NCI-H2196 treated with DMSO at 0.1 percent for 48 hours (cell line): ENCODE data around the gene LILRA2.
"Not testable (repeated sequence)": the region's sequence is repeated elsewhere in the genome, so short reads cannot be mapped to it uniquely, and the experiment has no call there.

Source experiments
- DNase-seq: peaks from one replicate; lab custom pipeline; 2025; ENCODE audit not compliant: unreplicated experiment; lab: John Stamatoyannopoulos, UW

The LILRA2 gene

DNA sequence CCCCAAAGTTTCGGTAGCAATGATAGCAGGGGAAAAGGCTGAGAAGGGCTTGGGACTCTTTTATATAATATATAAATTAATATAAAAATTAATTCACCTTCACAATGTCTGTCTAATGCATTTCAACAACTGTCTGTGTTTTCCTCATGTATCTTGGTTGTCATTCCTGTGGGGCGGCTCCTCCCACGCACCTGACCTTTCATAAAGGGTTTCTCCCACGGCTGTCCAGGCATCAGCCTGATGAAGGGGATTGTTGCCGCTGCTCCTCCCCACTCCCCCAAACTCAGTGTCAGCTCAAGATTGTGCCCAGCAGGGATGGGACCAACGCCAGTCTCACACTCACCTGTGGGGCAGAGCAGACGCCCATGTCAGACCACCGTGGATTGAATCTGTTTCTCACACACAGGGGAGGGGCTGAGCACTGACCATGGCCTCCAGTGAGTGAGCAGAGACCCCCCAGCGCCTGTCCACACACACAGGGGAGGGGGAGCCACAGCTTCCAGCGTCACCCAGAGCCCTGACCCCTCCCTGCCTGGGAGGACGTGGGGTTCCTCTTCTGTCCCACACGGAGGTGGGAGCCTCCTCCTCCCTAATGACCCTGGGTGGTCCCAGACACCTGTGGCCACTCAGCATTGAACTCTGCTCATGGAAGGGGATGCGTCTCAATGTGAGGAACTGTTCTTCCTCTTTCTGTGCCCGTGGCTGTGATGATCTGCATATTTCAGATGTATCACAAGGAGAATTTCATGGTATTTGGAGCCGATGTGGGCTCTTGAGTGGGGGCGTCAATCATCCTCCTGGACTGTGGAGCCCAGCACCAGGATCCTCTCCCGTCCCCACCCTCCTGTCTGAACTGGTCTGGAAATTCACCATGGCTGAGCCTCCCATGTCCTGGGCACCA is 1.6 kb upstream of the LILRA2 start:
- DNase-seq = not testable (repeated sequence)

DNA sequence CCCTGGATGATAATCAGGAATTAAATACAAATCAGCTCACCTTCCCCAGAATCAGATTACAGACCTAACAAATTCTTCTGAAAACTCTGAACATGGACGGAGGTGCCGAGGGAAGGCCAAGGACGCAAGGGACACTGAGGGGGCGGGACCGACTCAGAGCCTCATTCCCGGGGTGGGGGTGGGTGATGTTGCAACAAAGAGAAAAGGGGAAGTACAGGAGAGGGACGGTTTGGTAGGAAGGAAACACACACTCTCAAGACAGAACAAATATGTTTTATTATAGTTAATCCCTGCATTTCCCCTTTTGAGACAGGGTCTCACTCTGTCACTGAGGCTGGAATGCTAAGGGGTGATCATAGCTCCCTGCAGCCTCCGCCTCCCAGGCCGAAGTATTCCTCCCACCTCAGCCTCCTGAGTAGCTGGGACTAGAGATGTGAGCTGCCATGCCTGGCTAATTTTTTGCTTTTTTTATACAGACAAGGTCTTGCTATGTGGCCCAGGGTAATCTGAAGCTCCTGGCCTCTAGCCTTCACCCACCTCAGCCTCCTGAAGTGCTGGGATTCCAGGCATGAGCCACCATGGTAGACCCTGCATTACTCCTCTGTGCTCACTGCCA is 786 bp upstream of the LILRA2 start:
- no peak for DNase-seq

DNA sequence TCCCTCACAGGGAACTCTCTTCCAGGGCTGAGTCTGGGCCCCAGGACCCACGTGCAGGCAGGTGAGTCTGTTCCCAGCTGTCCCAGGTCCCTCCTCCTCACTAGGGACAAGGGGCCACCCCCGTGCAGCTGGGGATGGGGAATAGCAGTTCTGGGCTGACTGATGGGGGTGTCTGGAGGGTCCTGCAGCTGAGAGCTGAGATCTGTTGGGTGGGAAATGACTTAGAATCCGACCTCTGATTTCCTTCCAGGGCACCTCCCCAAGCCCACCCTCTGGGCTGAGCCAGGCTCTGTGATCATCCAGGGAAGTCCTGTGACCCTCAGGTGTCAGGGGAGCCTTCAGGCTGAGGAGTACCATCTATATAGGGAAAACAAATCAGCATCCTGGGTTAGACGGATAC is 461 bp downstream of the LILRA2 start:
- DNase-seq = no peak

DNA sequence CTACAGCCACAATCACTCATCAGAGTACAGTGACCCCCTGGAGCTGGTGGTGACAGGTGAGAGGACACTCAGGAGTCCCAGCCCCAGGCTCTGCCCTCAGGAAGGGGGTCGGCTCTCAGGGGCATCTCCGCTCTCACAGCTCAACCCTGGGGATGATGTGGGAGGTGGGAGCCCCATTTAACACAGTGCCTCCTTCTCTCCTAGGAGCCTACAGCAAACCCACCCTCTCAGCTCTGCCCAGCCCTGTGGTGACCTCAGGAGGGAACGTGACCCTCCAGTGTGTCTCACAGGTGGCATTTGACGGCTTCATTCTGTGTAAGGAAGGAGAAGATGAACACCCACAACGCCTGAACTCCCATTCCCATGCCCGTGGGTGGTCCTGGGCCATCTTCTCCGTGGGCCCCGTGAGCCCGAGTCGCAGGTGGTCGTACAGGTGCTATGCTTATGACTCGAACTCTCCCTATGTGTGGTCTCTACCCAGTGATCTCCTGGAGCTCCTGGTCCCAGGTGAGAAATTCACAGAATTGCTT is 1.0 kb downstream of the LILRA2 start:
- DNase-seq = no peak

DNA sequence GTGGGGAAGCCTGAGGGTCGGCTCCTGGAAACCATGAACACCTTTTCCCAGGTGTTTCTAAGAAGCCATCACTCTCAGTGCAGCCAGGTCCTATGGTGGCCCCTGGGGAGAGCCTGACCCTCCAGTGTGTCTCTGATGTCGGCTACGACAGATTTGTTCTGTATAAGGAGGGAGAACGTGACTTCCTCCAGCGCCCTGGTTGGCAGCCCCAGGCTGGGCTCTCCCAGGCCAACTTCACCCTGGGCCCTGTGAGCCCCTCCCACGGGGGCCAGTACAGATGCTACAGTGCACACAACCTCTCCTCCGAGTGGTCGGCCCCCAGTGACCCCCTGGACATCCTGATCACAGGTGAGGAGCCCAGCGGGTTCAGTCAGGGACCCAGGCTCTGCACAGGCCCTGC is 1.6 kb downstream of the LILRA2 start:
- not testable (repeated sequence) for DNase-seq

DNA sequence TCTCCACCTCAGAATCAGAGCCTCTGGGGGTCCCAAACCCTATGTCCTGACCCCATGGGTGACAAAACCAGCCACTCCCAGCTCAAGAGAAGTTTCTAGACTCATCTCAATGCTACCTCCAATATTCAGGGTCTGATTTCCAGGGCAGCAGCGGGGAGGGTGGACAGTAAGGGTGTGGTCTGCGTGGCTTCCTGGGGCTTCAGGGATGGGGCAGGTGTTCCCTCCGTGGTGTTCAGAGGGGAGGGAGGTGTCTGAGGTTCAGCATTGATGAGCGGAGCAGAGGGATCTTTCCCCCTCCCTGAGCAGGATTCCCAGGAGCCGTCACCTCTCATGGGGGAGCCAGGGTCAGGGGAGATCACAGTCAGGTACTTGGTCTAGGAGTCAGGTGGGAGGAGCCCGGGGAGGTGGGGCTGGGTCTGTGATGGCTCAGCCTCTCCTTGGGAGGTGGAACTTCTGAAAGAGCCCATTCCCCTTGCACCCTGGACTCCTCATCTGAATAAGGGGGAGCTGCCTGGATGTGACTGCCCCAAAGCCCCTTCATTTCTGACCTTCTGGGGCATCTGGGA is 2.9 kb downstream of the LILRA2 start:
- DNase-seq = no peak

DNA sequence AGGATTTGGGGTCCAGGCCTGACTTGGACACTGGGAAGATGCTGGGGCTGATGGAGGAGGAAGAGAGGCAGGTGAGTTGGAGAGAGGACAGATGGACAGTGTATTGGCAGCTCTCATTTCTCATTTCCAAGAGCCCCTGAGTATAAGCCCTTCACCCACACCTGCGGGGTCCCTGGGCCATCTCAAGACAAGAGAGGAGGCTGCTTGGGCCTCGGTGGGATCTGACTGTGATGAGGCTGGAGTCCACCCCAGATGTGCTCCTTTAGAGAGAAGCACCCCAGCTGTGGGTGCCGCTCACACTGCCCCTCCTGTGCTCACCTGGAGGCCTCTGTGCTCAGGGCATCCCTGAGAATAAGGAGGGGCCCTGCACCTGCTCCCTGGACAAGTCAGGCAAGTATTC is 3.7 kb downstream of the LILRA2 start:
- no peak for DNase-seq

DNA sequence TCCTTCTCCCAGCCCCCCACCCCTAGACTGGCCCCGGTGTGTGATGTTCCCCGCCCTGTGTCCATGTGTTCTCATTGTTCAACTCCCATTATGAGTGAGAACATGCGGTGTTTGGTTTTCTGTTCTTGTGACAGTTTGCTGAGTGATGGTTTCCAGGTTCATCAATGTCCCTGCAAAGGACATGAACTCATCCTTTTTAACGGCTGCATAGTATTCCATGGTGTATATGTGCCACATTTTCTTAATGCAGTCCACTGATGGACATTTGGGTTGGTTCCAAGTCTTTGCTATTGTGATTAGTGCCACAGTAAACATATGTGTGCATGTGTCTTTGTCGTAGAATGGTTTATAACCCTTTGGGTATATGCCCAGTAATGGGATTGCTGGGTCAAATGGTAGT is 4.7 kb downstream of the LILRA2 start:
- not testable (repeated sequence) for DNase-seq

DNA sequence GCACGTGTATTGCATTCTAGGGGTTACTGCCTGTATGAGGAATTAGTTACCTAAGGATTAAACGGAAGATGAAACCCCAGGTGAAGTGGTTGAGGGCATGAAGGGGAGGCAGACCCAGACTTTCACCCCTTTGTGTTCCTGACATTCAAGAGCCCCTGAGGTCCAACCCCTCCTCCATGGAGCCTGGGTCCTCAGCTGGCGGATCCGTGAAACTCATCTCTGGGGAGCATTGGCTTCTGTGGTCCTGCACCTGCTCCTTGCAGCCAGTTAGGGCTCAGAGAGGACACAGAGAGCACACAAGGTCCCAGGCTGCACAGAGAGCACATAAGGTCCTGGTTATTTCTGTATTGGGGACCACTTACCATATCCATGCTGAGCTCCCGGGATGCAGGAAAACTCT is 12.8 kb downstream of the LILRA2 start:
- DNase-seq = no peak

DNA sequence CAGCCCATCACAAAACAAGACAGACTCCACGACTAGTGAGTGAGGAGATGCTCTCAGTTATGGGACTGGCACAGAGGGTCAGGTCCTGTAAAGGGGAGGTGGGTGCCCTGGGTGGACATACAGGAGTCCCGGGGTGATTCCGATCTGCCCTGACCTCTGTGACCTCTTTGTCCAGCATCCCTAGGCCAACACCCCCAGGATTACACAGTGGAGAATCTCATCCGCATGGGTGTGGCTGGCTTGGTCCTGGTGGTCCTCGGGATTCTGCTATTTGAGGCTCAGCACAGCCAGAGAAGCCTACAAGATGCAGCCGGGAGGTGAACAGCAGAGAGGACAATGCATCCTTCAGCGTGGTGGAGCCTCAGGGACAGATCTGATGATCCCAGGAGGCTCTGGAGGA is 13.4 kb downstream of the LILRA2 start:
- DNase-seq = no peak

DNA sequence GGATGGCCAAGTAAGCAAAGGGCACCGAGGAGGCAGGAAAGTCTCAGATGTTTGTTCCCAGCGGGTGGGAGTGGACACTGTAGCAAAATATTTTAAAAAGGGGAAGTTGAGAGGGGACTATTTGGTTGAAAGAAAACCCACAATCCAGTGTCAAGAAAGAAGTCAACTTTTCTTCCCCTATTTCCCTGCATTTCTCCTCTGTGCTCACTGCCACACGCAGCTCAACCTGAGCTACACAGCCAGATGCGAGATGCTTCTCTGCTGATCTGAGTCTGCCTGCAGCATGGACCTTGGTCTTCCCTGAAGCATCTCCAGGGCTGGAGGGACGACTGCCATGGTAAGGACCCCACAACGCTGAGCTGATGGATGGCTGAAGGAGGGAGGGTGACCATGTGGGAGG is 19.9 kb downstream of the LILRA2 start, which contains the start of gene LILRA1:
Gene LILRA1 (plus strand): TSS at position 188 of the 400 bp plus-strand sequence. CDS start 613 bp downstream, outside the sequence.
- DNase-seq = not testable (repeated sequence)

DNA sequence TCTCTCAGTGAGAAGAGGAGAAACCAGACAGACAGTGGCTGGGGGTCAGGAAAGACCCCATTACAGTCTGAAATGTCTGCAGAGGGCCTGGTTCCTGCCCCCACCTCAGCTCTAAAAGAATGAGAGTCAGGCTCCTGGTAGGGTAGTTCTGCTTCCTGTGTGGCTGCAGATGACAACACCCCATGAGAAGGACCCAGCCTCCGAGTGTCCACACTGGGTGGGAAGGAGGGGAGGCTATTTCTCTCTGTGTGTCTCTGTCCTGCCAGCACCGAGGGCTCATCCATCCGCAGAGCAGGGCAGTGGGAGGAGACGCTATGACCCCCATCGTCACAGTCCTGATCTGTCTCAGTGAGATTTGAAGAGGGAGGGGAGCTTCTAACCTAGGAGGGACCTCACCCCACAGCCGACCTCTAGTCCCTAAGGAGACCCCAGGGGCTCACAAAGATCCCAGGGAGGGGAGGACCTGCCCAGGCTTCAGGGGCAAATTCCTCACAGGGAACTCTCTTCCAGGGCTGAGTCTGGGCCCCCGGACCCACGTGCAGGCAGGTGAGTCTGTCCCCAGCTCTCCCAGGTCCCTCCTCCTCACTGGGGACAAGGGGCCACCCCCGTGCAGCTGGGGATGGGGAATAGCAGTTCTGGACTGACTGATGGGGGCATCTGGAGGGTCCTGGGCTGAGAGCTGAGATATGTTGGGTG is 20.5 kb downstream of the LILRA2 start:
- DNase-seq = not testable (repeated sequence)

DNA sequence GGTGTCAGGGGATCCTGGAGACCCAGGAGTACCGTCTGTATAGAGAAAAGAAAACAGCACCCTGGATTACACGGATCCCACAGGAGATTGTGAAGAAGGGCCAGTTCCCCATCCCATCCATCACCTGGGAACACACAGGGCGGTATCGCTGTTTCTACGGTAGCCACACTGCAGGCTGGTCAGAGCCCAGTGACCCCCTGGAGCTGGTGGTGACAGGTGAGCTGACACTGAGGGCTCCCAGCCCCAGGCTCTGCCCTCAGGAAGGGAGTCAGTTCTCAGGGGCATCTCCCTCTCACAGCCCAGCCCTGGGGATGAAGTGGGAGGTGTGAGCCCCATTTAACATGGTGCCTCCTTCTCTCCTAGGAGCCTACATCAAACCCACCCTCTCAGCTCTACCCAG is 21.1 kb downstream of the LILRA2 start:
- no peak for DNase-seq

DNA sequence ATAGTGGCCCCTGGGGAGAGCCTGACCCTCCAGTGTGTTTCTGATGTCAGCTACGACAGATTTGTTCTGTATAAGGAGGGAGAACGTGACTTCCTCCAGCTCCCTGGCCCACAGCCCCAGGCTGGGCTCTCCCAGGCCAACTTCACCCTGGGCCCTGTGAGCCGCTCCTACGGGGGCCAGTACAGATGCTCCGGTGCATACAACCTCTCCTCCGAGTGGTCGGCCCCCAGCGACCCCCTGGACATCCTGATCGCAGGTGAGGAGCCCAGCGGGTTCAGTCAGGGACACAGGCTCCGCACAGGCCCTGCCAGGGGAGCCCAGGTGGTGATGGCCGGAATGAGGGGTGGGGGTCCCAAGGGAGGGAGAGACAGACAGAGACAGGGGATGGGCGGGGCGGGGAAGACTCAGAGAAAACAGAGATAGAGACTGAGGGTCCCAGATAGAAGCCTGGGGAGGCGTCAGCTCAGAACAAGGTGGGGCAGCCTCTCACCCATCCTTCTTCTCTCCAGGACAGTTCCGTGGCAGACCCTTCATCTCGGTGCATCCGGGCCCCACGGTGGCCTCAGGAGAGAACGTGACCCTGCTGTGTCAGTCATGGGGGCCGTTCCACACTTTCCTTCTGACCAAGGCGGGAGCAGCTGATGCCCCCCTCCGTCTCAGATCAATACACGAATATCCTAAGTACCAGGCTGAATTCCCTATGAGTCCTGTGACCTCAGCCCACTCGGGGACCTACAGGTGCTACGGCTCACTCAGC is 22.3 kb downstream of the LILRA2 start:
- not testable (repeated sequence) for DNase-seq

DNA sequence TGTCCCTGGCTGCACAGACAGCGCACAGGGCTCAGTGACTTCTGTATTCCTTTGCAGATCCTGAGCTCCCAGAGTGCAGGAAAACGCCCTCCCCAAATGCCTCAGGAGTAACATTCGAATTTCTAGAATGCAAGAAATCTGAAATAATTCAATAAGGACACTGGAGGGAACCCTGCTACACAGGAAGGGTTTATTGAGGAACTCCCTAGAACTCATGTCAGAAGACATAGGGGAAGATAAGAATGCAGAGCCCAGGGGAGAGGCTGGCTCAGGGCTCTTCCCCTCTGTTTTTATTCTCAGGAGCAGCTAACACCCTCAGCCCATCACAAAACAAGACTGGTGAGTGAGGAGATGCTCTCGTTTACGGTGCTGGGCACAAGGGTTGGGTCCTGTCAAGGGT is 26.6 kb downstream of the LILRA2 start:
- no peak for DNase-seq

DNA sequence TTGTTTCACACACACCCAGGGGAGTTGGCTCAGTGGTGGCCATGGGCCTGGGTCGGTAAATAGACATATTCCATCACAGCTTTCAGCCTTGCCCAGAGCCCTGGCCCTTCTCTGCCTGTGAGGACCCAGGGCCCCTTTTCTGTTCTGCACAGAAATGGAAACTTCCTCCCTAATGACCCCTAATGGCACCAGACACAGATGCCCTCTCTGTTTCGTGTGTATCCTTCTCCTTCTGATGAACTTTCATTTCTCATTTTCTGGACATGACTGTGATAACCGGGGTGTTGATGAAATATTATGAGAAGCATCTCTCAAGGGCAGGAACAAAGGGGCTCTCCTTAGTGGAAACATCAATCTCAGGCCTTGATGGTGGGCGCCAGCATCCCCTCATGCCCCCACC is 32.6 kb downstream of the LILRA2 start:
- no peak for DNase-seq

DNA sequence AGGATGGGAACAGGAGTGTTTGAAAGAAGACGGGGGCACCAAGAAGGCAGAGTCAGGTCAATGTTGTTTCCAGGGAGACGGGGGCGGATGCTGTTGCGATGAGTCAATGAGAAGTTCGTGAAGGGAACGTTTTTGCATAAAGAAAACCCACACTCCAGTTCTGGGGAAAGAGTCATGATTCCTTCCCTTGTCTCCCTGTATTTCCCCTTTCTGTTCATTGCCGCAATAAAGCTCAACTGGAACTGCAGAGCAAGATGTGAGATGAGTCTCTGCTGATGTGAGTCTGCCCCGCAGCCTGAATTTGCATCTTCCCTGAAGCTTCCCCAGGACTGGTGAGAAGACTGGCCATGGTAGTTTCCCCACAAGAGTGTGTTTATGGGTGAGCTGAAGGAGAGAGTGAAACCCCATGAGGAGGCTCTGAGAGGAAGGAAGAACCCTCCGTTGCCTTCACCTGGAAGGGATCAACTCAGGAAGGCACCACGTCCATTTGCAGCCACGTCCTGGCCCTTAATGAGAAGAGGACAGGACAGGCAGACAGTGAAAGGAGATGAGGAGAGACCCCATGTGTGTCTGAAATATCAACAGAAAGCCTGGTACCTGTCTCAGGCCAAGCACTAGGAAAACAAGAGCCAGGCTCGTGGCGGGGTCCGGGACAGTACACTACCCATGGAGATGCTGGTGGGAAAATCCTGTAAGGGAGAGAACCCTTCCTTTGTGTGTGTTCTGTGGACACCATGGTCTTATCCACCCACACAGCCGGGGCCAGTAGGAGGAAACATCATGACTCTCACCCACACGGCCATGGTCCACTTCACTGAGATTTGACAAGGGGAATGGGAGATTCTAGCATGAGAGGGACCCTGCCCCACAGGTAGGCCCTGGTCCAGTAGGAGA is 33.5 kb downstream of the LILRA2 start:
- no peak for DNase-seq

DNA sequence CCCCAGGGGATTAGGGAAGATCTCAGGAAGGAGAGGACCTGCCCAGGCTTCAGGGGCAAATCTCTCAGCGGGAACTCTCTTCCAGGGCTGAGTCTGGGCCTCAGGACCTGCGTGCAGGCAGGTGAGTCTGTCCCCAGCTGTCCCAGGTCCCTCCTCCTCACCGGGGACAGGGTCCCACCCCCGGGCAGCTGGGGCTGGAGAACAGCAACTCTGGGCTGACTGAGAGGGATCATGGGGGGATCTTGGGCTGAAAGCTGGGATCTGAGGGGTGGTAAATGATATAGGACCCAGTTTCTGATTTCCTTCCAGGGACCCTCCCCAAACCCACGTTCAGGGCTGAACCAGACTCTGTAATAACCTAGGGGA is 34.2 kb downstream of the LILRA2 start:
- no peak for DNase-seq

DNA sequence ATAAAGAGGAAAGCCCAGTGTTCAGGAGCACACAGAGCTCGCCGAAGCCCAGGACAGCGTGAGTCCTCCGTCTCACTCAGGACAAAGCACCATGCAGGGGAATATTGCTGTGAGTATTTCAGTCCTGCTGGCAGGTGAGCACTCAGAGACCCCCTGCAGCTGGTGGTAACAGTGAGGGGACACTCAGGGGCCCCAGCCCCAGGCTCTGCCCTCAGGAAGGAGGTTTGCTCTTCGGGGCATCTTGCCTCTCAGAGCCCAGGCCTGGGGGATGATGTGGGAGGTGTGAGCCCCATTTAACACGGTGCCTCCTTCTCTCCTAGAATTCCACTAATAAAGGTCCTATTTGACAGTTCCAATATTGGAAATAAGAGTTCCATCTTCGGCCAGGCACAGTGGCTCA is 34.6 kb downstream of the LILRA2 start:
- no peak for DNase-seq

DNA sequence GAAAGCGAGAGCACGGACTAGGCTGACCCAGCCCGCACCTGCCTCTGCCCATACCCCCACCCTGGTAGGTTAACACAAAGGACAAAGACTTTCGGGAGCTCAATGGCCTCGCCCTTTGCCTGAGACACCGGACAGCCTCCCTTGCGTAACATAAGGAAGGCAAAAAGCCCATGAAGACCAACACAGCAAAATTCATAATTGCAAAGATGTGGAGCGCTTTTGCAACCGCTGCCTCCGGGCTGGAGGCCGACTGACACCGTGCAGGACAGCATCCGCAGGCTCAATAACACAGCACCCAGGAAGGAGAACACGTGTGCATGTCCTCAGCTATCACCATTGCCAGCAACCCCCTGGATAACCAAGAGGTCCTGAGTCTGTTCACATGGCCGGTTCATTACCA is 35.2 kb downstream of the LILRA2 start:
- DNase-seq = no peak
